Urothelium cell line (cell line): ENCODE results near the gene PUS1.
A peak's percentile ranks its signal among the peaks of the same experiment; 100 is the strongest.

Experiments
- DNase-seq: peaks from one replicate; pipeline ENCODE4 v3.0.0; 2011; ENCODE audit warnings: low spot score, mixed read lengths
- FAIRE-seq: peaks from 2 replicates; lab custom pipeline; 2011; peaks lifted over from hg19 to GRCh38; lab: Jason Lieb, UNC

PUS1 gene

DNA sequence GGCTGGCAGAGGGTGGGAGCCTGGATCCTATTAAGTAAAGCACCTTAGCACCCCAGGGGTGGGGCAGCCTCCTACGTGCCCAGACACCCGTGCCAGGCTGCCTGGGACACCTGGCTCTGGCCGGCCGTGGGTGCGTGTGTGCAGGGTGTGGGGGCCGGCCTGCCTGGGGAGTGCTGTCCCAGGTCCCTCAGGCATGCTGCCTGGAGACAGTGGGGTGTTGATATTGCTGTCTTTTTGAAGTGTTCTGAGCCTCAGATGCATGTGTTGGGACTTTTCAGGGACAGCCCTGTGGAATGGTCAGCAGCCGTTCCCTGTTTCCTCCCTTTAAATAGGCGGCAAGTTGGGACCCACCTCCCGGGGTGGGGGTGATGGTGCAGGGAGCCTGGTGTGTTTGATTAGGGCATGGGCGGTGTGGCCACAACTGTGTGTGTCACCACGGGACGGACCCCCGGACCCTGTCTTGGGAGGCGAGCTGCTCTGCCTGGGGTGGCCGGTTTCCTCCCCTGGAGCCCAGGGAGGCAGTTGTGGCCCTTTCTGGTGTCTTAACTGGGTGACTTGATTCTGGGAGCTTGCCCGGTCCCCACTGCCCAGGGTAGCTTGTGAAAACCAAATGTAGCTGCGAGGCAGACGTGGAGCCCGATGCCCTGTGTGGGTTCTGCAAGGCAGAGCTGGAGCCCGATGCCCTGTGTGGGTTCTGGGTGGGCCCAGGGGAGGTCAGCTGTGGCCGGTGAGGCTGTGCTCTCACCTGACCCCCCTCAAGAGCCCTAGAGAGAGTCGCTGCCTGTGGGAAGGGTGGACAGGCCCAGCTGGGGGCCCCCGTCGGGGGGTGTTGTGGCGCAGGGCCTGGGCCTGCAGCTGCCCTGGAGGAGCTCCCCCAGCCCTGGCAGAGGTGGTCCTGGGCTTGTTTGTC is 26.5 kb upstream of the PUS1 start:
- DNase-seq (no peak), FAIRE-seq (no peak)

DNA sequence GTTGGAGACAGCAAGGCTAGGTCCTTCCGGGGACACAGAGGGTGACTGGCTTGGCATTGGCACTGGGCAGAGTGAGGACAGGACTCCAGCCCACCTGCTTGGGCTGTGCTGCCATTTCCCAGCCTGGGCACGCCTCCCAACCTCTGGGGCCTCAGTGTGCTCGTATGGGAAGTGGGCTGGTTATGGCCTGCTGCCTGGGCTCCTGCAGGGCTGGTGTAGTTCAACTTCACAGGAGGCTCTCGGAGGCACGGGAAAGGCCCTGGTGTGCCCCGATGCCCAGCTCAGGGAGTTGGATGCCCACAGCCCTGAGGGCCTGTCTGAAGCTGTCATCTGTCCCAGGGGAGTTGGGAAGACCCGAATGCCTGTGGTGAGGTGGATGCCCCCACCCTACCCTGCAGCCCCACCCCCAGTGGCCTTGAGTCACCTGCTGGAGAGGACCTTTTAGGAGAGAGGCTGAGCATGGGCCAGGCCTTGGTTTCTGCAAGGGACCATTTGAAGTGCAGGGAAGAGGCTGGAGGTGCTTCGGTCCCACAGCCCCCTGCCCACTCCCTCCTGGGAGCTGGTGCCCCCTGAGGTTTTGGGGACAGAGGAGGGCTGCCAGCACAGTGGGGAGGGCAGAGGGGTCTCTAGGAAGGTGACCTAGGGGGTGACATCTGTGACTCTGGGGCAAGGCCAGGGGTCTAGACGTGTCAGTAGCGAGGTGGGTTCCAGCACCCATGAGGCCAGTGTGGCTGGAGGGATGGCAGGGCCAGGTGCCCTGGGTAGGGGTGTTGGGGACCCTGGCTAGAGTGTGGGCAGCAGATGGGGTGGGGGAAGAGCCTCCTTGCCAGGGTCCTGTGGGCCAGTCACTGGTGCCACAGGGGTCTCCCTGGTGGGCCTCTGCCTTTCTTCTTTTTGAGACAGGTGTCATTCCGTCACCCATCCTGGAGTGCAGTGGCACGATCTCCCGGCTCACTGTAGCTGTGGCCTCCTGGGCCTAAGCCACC is 25.5 kb upstream of the PUS1 start:
- FAIRE-seq (no peak), DNase-seq (no peak)

DNA sequence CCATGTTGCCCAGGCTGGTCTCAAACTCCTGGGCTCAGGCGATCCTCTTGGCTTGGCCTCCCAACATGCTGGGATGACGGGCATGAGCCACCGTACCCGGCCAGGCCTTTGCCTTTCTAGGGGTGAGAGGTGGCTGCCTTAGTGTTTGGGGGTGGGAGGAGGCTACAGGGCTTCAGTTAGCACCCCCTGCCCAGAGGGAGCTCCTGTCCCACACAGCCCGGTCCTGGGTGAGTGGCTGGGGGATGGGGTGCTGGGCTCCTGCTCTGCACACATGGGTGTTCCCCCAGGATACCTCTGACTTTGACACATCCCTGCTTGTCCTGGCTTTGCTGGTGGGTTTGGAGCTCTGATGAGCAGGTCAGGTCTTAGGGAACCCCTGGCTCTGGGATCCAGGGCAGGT is 24.7 kb upstream of the PUS1 start:
- FAIRE-seq: no peak

DNA sequence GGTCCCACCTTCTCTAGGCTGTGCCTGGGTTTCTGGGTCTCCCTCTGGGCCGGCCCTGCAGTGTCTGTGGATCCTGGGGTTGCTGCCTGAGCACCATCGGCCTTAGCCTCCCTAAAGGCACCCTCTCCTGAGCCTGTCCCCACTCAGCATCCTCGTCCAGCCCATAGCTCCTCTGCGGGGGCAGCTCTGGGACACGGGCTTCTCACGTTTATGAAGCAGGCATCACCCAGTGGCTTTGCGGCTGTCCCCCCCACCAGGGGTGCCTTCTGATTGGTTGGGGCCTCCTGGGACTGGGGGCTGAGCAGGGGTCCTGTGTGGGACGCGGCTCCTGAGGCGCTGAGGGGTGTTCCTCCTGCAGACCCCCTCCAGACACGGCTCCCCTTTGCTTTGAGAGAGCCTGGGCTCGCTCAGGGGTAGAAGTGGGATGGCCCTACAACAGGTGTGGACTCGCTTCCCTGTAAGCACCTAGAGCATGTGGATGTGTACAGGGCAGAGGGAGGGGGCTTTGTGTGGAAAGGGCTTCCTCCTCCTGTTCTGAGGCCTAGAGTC is 23.9 kb upstream of the PUS1 start:
- FAIRE-seq: no peak

More for the DNA sequence above, 24.7 kb upstream of the PUS1 start:
- DNase-seq: no peak

DNA sequence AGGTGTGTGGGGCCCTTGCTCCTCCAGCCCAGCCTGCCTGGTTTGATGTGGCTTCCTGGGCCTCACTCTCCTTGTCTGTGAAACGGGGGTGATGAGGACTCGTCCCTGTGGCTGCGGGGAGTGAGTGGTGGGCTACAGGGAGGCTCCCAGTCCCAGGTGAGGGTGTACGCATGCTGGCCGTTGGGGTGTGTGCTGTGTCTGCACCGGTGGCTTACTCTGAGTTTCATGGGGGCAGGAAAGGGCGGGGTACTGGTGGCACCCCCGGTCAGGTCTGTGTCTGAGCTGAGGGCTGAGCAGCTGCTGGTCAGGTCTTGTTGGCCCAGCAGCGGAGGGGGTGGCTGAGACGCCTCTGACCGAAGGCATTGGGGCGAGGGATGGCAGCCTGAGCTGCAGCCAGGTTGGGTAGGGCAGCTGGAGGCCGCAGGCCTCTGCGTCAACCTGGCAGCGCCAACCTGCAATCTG is 23.4 kb upstream of the PUS1 start:
- DNase-seq (no peak), FAIRE-seq (no peak)

More for the DNA sequence above, 23.9 kb upstream of the PUS1 start:
- no peak for DNase-seq

DNA sequence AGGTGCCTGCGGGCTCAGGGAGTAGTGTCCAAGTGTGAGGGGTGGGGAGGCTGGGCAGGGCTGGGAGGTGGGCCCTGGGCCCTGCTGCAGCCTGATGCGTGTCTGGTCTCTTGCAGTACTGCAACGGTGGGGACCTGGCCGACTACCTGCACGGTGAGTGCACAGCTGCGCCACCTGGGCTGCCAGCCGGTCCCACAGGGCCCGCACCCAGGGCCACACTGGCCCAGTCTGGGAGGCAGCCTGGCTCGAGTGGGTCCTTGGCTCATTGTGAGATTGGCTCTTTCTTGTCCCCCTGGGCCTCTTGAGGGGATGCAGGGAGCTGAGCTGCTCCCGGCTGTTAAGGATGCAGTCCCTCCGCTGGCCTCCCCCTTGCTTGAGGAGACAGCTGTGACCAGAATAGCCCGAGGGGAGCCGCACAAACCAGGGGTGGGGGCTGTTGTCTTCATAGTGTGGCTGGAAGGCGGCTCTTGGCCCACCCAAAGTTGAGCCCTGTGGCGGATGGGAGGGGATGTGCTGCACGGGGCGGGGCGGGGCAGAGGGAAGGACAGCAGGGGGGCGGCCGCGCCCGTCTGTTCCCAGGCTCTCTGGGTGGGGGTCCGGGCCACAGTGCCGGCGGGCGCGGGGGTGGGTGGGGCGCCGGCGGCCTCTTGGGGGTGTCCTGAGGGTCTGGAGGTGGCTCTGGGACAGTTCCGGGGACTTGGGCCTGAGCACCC is 21.5 kb upstream of the PUS1 start:
- FAIRE-seq (no peak), DNase-seq (no peak)

DNA sequence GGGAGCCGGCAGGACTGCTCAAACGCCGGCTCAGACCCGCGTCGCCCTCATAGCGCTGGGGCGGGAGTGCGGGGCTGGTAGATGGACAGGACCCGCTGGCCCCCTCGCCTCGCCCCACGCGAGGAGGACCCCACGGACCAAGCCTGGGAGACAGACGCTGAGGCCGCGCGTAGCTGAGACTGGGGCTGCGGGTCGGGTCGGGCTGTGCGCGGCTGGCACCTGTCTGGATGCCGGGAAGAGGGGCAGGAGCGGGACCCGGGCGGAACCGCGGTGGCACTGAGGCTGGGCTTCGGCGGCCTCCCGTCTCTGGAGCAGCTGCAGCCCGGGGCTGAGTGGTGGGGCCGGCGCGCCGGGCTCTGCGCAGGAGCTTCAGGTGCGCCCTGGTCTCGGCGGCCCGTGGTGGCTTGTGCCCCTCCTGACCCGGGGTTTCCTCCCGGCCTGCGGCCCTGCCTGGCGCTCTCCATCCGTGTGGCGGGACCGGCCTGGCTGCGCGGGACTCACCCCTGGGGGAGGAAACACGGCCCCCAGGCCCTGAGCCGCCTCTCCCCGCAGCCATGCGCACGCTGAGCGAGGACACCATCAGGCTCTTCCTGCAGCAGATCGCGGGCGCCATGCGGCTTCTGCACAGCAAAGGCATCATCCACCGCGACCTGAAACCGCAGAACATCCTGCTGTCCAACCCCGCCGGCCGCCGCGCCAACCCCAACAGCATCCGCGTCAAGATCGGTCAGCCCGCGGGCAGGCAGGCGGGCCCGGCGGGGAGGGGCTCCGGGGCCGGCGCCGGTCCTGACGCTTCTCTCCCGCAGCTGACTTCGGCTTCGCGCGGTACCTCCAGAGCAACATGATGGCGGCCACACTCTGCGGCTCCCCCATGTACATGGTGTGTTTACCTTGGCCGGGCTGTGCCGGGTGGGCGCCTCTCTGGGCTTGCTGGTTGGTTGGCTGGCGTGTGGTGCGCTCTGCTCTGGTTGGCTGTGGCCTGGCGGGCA is 20.7 kb upstream of the PUS1 start:
- no peak for FAIRE-seq
- DNase-seq: no peak

DNA sequence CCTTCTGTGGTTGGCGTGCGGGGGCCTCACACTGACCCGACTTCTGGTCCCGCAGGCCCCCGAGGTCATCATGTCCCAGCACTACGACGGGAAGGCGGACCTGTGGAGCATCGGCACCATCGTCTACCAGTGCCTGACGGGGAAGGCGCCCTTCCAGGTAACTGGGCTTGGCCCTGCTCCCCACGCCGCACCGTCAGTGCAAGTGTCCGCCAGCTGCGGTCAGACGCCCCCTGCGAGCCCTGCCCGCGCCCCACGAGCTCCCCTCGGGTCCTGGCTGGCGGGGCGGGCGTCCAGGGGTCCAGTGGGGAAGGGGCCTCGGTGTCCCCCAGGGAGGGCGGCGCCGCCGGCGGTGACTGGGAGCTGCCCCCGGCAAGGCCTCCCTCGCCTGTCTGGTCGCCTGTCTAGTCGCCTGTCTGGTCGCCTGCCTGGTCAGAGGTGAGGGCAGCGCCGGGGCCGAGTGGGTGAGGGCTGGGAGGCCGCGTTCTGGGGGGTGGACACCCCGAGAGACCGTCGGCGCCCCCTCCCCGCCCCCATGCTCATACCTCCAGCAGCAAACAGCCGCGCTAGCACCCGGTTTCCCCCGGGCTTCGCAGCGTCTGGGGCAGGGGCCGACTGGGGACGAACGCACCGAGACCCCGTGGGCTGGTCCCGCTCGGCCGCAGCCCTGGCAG is 19.9 kb upstream of the PUS1 start:
- FAIRE-seq: no peak
- DNase-seq: no peak

DNA sequence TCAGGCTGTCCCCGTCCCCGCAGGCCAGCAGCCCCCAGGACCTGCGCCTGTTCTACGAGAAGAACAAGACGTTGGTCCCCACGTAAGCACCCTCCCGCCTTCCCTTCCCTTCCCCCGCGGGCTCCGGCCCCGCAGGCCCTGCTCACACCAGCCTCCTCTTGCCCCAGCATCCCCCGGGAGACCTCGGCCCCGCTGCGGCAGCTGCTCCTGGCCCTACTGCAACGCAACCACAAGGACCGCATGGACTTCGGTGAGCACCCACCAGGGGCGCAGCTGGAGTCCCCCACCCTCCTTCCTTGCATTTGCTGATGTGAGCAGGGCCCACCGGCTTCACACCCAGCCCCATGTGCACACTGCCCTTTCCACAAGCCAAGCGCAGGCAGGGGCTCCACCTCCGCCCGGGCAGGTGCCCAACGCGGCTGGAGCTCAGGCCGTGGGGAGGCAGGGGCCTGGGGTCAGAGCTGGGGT is 19.3 kb upstream of the PUS1 start:
- DNase-seq (no peak), FAIRE-seq (no peak)

DNA sequence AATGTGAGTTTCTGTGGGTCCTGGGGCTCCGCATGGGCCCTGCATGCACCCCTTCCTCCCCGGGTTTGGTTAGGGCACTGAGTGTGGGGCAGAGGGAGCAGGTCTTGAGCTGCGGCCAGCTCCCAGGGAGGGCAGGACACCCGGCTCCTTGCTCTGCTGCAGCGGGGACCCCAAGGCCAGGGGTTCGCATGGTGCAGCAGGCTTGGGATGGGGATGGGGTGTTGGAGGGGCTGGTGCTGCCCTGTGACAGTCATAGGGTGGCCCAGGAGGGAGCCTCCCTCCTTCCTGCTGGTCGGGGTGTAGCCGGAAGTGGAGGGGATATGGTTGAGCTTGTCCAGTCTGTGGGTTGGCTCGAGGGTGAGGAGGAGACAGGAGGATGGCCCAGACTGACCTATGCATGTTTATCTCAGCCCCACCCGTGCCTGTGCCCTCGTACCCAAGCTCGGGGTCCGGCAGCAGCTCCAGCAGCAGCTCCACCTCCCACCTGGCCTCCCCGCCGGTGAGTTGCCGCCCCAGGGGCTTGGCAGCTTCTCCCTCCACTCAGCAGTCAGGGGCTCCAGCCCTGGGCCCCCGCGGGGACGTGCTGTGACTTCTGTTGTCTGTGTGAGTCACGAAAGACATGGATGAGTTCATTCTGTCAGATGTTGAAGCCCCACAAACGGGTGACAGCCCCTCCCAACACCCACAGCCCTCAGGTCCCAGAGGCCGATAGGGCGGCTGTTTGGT is 18.6 kb upstream of the PUS1 start:
- FAIRE-seq (no peak), DNase-seq (no peak)

DNA sequence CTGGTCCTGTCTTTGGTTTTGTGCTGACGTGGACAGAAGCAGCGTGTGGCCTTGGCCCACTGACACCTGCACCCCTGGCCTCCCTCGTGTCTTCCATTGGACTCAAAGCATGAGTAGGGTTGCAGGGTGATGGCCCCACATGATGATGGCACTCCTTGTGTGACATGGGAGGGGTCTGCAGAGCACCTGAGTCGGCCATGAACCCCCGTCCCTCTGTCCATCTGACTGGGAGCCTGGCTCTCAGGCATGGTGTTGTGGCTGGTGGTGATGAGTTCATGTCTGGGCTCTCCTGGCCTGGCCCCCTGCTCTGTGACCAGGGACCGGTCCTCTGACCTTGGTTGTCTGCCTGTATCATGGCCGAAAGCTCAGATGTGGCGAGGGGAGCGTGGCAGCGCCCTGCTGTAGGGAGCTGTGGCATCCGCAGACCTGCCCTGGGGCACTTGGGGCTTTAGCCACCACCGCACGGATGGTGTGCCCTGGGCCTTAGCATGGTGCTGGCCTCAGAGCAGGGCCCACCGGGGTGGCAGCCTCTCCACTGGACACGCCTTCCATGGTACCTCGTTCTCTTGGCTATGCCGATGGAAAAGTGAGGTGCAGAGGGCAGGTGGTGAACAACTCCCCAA is 17.9 kb upstream of the PUS1 start:
- FAIRE-seq (no peak), DNase-seq (no peak)

DNA sequence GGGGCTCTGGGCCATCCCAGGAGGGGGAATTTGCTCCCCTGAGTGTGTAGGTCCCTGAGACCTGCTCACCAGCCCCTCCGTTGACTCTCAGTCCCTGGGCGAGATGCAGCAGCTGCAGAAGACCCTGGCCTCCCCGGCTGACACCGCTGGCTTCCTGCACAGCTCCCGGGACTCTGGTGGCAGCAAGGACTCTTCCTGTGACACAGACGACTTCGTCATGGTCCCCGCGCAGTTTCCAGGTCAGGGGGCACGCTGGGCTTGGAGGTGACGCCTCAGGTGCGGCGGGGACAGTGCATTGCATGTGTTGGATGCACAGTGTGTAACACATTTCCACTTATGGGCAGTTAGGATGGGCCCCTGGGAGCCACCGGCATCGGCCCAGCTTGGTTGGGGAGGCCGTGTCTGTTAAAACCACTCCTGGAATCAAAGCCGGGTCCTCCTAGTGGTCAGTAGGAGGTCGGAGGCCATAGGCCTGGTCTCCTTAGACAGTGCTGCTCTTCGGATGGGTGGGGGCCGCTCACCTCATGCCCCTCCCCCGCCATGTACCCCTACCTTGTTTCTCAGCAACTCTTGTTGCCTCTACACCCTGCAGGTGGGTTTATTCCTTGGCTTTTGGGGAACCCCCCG is 17.1 kb upstream of the PUS1 start:
- FAIRE-seq (no peak), DNase-seq (no peak)

DNA sequence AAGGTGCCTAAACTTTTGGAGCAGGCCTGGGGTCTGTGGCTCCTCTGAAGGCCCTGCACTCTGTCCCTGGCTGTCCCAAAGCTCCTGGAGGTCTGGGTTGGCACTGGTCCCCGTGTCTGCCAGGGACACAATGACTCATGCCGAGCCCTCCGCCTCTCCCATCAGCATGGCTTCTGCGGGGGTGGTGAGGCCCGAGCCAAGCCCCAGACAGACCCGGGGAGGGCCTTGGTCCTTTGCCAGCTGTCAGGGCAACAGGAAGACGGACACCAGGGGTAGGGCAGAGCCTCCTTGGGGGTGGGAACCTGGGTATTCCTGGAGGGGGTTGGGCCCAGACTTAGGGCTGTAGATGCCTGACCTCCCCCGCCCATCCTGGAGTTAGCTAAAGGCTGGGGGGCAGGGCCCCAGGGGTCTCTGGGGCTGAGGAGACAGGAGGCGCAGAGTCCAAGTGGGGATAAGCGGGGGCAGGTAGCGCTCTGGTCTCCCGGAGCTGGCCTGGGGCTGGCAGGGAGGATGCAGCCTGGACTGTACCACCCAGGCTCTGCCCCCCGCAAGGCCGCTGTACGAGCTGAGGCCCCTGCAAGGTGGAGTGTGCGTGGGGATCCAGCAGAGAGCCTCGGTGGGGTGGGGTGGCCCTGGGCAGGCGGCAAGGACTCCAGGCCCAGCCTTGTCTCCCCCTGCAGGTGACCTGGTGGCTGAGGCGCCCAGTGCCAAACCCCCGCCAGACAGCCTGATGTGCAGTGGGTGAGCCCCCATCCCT is 16.4 kb upstream of the PUS1 start:
- FAIRE-seq (peak; percentile 95), DNase-seq (peak; percentile 98)

DNA sequence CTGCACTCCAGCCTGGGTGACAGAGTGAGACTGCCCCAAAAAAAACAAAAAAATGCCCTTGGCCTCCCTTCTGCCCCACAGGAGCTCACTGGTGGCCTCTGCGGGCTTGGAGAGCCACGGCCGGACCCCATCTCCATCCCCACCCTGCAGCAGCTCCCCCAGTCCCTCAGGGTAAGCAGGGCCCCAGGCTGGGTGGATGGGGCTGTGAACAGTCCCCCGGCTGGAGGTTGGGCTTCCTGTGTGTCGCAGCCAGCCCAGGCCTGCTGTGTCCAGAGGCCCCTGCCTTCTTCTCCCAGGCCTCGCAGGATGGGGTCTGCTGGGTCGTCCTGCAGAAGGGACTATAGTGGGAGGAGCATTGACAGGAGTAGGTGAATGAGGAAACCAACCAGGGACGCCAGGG is 15.4 kb upstream of the PUS1 start:
- DNase-seq: no peak

DNA sequence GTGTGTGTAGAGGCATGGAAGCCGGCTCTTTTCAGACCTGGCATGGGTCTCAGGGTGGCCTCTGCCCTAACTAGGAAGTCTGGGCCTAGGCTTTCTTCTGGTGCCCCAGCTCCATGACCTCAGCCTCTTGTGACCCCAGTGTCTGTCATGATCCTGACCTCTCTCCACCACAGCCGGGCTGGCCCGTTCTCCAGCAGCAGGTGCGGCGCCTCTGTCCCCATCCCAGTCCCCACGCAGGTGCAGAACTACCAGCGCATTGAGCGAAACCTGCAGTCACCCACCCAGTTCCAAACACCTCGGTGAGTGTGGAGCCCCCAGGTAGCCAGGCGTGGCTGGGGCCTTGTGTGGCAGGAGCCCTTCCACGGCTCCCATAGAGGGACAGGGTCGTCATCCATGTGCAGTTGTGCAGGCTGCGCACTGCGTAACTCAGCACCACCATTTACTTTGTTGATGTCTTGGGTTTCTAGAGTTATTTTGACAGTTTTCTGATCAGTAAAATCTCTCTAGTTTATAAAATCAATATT is 14.8 kb upstream of the PUS1 start:
- no peak for DNase-seq
- no peak for FAIRE-seq

More for the DNA sequence above, 15.4 kb upstream of the PUS1 start:
- FAIRE-seq: no peak

DNA sequence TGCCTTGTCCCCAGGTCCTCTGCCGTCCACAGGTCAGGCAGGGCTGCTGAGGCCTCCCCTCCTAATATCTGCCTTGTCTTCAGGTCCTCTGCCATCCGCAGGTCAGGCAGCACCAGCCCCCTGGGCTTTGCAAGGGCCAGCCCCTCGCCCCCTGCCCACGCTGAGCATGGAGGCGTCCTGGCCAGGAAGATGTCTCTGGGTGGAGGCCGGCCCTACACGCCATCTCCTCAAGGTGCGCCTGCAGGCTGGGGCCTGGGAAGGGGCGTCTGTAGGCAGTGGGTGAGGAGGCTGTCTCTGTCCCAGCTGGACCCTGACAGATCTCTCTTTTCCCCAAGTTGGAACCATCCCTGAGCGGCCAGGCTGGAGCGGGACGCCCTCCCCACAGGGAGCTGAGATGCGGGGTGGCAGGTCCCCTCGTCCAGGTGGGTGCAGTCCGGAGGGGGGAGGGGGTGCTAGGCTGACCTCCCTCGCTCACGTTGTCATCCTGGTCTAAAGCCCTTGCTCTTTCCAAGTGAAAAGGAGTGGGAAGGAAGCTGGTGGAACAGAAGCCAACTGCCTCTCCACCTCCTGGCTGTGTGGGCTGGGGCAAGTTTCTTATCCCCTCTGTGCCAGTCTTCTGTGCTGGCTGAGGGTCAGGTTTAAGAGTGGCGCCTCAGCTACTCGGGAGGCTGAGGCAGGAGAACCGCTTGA is 13.9 kb upstream of the PUS1 start:
- DNase-seq (no peak), FAIRE-seq (no peak)
